Activated T-cell treated with anti-CD3 and anti-CD28 coated beads, Interleukin-2, amount 50 U/mL, for 1 hour (primary cell): ENCODE data around the gene LRIG1.
"Not testable (repeated sequence)": the region's sequence is repeated elsewhere in the genome, so short reads cannot be mapped to it uniquely, and the experiment has no call there.

Experiments used
- DNase-seq: peaks from one replicate; pipeline ENCODE4 v3.0.0-alpha.2; 2020

Gene LRIG1

GRCh38 chr3:66439666-66440344 lies 61.0 kb downstream of the LRIG1 start:
- DNase-seq: no peak

- DNase-seq: no peak
These were observed 62.8 kb downstream of the LRIG1 start for GRCh38 chr3:66438046-66438445.

- no peak for DNase-seq
These were observed 63.4 kb downstream of the LRIG1 start for GRCh38 chr3:66437341-66437929.

- no peak for DNase-seq
These were observed 64.8 kb downstream of the LRIG1 start for GRCh38 chr3:66435989-66436388.

DNA sequence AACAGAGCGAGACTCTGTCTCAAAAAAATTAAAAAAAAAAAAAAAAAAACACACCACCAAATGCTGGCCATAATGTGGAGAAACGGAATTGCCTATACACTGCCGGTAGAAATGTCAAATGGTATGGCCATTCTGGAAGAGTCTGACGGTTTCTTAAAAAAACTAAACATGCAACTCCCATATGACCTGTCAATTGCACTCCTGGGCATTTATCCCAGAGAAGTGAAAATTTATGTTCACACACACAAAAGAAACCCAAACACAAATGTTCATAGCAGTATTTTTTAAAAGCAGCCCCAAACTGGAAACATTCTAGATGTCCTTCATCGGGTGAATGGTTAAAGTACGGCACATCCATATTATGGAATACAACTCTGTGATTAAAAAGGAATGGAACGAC lies 66.1 kb downstream of the LRIG1 start:
- DNase-seq: no peak

DNA sequence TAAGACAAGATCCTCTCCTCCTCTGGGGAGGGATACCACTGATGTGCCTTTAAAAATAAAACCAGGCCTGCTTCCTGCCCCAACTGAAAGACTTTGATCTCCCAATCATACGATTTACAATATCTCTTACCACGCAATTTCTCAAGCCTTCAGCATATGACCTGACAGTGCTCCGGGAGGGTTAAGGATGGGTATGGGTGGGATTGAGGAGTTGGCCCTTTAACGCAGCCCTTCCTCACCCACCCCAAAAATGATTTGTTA lies 67.4 kb downstream of the LRIG1 start:
- no peak for DNase-seq

DNA sequence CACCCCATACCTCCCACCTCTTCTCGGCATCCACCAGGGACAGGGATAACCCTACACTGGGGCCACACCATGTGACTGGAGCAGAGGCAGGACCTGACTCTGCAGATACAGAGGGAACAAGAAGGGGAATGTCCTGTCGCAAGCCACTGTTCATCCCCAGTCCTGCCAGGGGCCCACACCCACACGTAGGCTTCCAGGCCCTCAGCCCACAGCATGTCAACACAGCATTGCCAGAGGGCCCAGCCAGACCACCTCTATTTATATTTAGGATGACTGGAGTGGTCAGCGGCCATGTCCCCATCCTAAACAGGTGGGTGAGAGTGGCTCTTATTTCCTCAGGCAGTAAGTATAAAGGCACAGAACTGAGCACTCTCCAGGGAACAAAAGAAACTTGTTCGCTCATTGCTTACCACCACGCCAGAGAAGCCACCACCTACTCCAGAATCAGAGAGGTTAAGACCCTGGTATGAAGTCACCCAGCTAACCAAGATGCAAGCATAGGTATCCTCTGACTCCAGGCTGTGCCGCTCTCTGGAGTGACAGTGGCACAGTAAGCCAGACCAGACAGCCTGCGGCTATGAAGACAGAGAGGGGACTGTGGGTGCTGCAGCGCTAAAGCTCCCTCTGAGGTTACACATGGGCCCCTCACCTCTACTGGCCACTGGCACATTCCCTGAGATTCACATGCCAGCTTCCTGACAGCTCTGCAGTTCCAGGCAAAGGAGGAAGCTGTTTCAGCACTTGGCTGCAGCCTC lies 67.9 kb downstream of the LRIG1 start:
- DNase-seq: no peak

- no peak for DNase-seq
These were observed 68.6 kb downstream of the LRIG1 start for GRCh38 chr3:66432041-66432766.

- no peak for DNase-seq
These were observed 69.3 kb downstream of the LRIG1 start for GRCh38 chr3:66431494-66431893.

DNA sequence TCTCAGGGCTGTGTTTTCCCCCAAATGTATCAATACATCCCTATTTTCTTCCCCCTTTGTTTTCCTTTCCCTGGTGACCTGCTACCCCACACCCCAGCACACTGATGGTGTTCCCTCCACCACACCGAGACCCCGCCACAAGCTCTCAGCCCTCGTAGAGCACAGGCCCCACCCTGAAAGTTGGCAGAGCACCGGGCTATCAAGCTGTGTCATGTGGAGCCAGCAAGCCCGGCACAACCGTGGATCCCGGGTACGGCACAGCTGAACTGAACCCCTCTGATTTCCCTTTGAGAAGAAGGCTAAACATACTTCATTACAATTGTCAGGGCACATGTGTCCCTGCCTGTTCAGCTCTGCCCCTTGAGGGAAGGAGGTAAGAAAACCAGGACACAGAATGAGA lies 69.9 kb downstream of the LRIG1 start:
- DNase-seq: no peak

- DNase-seq: no peak
These were observed 72.1 kb downstream of the LRIG1 start for GRCh38 chr3:66428733-66429132.

DNA sequence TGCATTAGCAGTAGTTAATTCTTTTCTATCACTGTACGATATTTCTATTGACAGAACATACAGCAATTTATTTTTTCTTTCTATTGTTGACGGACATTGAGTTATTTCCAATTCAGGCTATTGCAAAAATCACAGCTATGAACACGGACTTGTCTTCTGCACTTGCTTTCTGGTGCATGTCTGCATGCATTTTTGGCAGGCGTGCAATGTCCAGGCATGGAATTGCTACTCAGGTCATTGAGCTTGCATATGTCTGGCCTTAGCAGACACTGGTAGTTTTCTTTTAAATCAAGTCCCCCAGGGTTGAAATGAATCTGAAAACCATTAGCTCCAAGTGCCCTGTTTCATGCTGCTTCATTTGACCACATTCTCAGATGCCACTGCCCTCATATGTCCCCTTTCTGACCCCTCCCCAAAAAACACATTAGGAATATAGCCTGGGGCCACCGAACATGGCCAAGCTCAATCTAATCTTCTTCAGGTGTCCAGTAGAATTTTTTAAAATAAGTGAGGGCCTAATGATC lies 72.8 kb downstream of the LRIG1 start:
- DNase-seq: no peak

DNA sequence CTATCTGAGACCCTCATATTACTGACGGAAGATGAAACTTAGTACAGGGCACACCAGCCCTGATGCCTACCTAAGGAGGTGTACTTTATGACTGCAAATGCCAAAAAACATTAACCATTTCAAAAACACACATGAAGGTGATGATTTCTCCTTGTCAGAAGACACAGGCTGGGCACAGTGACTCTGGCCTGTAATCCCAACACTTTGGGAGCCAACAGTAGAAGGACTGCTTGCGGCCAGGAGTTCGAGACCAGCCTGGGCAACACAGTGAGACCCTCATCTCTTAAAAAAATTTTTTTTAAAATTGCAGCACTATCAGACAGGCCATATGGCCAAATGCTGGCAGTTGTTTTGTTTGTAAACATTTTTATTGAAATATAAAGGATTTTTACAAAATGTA lies 73.5 kb downstream of the LRIG1 start:
- no peak for DNase-seq

DNA sequence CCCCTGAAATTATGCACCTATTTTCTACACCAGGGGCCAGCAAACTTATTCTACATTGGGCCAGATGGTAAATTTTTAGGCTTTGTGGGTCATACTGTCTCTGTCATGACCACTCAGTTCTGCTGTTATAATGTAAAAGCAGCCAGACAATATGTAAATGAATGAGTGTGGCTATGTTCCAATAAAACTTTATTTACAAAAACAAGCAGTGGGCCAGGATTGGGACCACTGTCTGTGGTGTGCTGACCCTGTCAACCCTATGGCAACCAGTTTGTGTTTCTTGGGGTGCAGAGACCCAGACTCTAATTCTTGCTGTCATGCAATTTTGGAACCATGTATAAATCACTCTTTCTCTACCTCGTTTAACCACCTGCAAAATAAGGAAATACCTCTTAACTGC lies 74.7 kb downstream of the LRIG1 start:
- no peak for DNase-seq

GRCh38 chr3:66425576-66426114 lies 75.2 kb downstream of the LRIG1 start:
- no peak for DNase-seq

DNA sequence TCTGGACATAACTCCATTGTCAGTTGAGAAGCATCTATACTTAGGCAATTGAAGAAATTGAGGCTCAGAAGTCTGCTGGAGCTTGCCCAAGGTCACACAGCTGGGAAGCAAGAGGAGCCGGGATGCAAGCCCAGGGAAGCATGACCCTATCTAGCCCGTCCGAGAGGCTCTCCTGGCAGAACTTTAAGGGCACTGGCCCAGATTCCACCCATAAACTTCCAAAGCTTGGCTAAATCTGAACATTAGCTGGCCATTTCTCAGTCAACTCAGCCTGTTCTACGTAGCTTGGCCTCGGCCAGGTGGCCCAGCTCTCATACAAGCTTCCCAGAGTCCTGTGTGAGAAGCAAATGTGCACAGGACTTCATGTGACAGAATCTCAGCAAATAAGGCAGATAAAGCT lies 75.8 kb downstream of the LRIG1 start:
- no peak for DNase-seq

DNA sequence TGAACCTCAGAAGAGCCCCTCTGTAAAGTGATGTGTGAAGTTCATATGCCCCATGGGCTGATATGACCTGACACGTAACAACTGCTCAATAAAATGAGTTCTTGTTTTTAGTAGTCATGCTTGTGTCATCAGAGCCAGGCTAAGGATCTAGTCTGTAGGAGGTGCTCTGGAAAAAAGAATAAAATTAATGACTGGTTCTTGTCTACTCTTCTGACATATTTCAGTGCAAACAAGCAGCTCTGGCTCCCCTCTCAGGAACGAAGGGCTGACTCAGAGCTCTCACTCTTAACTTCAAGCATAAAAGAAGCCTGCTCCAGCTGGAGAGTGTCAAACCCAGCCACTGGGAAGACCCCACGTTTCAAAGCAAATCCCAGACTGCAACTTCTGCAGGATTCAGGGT lies 77.0 kb downstream of the LRIG1 start:
- DNase-seq: no peak

DNA sequence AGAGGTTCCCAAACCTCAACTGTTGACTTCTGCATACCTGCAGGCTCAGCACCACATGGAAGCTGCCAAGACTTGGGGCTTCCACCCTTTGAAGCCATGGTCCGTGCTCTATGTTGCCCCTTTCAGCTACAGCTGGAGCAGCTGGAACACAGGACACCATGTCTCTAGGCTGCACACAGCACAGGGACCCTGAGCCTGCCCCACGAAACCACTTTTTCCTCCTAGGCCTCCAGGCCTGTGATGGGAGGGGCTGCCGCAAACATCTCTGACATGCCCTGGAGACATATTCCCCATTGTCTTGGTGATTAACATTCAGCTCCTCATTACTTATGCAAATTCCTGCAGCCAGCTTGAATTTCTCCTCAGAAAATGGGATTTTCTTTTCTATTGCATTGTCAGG lies 78.9 kb downstream of the LRIG1 start:
- DNase-seq: not testable (repeated sequence)

- not testable (repeated sequence) for DNase-seq
These were observed 79.7 kb downstream of the LRIG1 start for GRCh38 chr3:66421144-66421543.

DNA sequence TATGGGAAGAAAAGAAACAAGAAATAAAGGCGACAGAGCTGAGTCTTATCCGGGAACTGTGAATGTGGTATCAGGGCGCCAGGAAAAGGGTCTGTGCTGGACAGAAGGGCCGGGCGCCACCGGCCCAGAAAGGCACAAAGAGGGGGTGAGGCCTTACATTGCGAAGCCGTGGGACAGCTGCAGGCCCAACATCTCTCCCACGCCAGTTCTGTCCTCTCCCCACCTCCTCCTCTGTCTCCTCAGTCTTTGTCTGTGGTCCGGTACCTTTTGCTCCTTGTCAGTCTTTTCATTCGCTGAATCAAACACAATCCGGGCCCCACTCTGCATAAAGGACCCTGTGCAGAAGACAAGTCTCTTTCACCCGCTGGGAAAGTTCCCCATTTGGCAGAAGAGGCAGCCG lies 81.8 kb downstream of the LRIG1 start:
- DNase-seq: no peak

GRCh38 chr3:66418475-66418931 lies 82.3 kb downstream of the LRIG1 start:
- DNase-seq: no peak

DNA sequence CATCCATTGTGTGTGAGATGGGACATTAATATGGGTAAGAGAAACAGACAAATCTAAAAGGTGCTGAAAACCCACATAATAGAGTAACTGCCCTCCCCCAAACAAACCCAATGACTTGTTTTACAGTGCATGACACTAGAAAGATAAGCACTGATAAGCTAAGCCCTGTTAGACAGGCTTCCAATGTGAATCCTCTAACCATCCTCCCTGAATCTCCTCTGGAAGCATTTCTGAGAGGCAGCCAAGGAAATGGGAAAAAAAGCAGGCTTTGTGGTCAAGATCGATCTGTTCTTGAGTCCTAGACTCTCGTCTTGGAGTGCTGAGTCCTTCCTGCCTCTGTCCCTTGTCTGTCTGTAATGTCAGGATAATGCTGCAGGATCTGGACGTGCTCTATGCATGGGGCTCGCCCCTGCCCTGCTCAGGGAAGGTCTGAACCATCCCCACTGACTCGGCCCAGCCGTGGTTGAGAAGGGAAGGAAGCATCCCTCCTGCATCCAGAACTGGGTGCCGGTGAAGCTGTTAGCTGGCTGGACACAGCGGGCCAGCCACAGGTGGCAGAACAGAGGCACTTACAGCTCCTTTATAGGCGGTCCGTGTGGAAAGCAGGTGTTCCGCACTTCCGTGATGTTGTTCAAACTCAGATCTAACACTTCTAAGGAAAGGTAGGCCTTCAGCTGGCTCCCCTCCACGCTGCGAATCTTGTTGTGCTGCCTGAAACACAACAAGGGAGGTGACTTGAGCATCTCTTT lies 84.1 kb downstream of the LRIG1 start:
- no peak for DNase-seq
